Tibial artery (tissue), 4 donors: ENCODE data around the gene EPB41L5.

ENCODE experiments used
- DNase-seq, 2 donors: peaks; one replicate each; pipeline ENCODE4 v3.0.0-alpha.2; 2019
- H3K27ac ChIP-seq, 2 donors: fragments of 200-600 bp; sonication (generic) in 1 of 2; 1 replicate in 1 of 2; 2 replicates in 1 of 2; pipeline ENCODE4 v1.5.1; 2018 to 2019; ENCODE audit warnings: mild to moderate bottlenecking in 1 of 2
- H3K27me3 ChIP-seq, 2 donors: fragments of 200-600 bp; sonication (generic) in 1 of 2; one replicate each; pipeline versions ENCODE4 v1.5.1 to v1.6.0; 2016 to 2019
- H3K36me3 ChIP-seq, 3 donors: fragments of 200-600 bp; sonication (generic) in 2 of 3; one replicate each; pipeline ENCODE4 v1.5.1; 2016 to 2019; ENCODE audit warnings: mild to moderate bottlenecking in 2 of 3
- H3K4me1 ChIP-seq, 4 donors: fragments of 200-600 bp; sonication (generic) in 2 of 4; 1 replicate in 3 of 4; 2 replicates in 1 of 4; pipeline ENCODE4 v1.5.1; 2016 to 2019
- H3K4me3 ChIP-seq, 2 donors: fragments of 200-600 bp; sonication (generic) in 1 of 2; 1 replicate in 1 of 2; 2 replicates in 1 of 2; pipeline ENCODE4 v1.5.1; 2018 to 2019; ENCODE audit warnings: mild to moderate bottlenecking in 2 of 2
- H3K9me3 ChIP-seq, 3 donors: fragments of 200-600 bp; sonication (generic) in 1 of 3; one replicate each; pipeline ENCODE4 v1.5.1; 2016 to 2019
- CTCF ChIP-seq, 2 experiments: fragments of 200-600 bp in 1 of 2; fragments of 450-650 bp in 1 of 2; IDR thresholded peaks; one replicate each; pipeline ENCODE4 v1.5.1; 2017 to 2019; ENCODE audit warnings: antibody characterized with exemption in 2 of 2, mild to moderate bottlenecking in 1 of 2, moderate library complexity in 1 of 2
- intact Hi-C: fragments of 100-400 bp; cut with DNase I; formaldehyde crosslinking; loops from one replicate; pipeline ENCODE4 v1.15.0; 2023; ENCODE audit warnings: low total_unique reads

The EPB41L5 gene

GRCh38 chr2:120108049-120108448 lies 95.2 kb downstream of the EPB41L5 start:
- Histone ChIP-seq H3K4me3 (no peak overlapping the region), H3K9me3 (no peaks in the 10 kb centered on the region), H3K4me1 (peaks cover 0 to 20% (median 12%) of the 10 kb centered on the region in 4 donors), H3K27me3 (no peaks in the 10 kb centered on the region), H3K36me3 (peaks cover 0 to 10% (median 9%) of the 10 kb centered on the region in 3 donors), H3K27ac (peak overlapping the region in 1 of 2 donors; percentile 1)
- intact Hi-C loops, result no loop called here
- no peak for TF ChIP-seq CTCF (IDR thresholded peaks at IDR 0.05)
- peak in 1 of 2 donors; percentile 49 for DNase-seq

GRCh38 chr2:120108749-120109148 lies 95.9 kb downstream of the EPB41L5 start:
- Histone ChIP-seq H3K9me3 (no peaks in the 10 kb centered on the region), H3K4me1 (peaks cover 0 to 20% (median 12%) of the 10 kb centered on the region in 4 donors), H3K27ac (no peak overlapping the region), H3K27me3 (no peaks in the 10 kb centered on the region), H3K4me3 (no peak overlapping the region), H3K36me3 (peaks cover 0 to 10% (median 9%) of the 10 kb centered on the region in 3 donors)
- intact Hi-C loops, result no loop called here
- no peak for TF ChIP-seq CTCF (IDR thresholded peaks at IDR 0.05)
- DNase-seq, result no peak

GRCh38 chr2:120109186-120110061 lies 96.5 kb downstream of the EPB41L5 start:
- Histone ChIP-seq H3K27me3 (no peaks in the 10 kb centered on the region), H3K4me1 (peaks cover 0 to 20% (median 12%) of the 10 kb centered on the region in 4 donors), H3K36me3 (peaks cover 0 to 3% (median 2%) of the 10 kb centered on the region in 3 donors), H3K27ac (no peak overlapping the region), H3K9me3 (no peaks in the 10 kb centered on the region), H3K4me3 (no peak overlapping the region)
- TF ChIP-seq CTCF (IDR thresholded peaks at IDR 0.05), result peak in 1 of 2 experiments; percentile 19
- intact Hi-C loops, result no loop called here
- no peak for DNase-seq

- H3K4me1 ChIP-seq, result peaks cover 0 to 20% (median 12%) of the 10 kb centered on the region in 4 donors
- intact Hi-C loops, result no loop called here
- peak in 1 of 2 experiments; percentile 1 for TF ChIP-seq CTCF (IDR thresholded peaks at IDR 0.05)
- H3K4me3 ChIP-seq, result no peak overlapping the region
- no peak overlapping the region for H3K27ac ChIP-seq
- no peak for DNase-seq
- H3K27me3 ChIP-seq, result no peaks in the 10 kb centered on the region
- H3K36me3 ChIP-seq, result peaks cover 0 to 3% (median 0%) of the 10 kb centered on the region in 3 donors
- no peaks in the 10 kb centered on the region for H3K9me3 ChIP-seq
Measured at GRCh38 chr2:120110062-120110362, 97.1 kb downstream of the EPB41L5 start.

GRCh38 chr2:120110507-120110906 lies 97.6 kb downstream of the EPB41L5 start:
- H3K27ac ChIP-seq, result no peak overlapping the region
- no peaks in the 10 kb centered on the region for H3K27me3 ChIP-seq
- intact Hi-C loops, result no loop called here

More at GRCh38 chr2:120110507-120110906, 97.6 kb downstream of the EPB41L5 start:
- no peak overlapping the region for H3K4me3 ChIP-seq
- H3K9me3 ChIP-seq, result no peaks in the 10 kb centered on the region
- peaks cover 0 to under 1% (median 0%) of the 10 kb centered on the region in 3 donors for H3K36me3 ChIP-seq
- peak in 1 of 2 donors; percentile 25 for DNase-seq
- TF ChIP-seq CTCF (IDR thresholded peaks at IDR 0.05), result no peak
- peaks cover 0 to 20% (median 12%) of the 10 kb centered on the region in 4 donors for H3K4me1 ChIP-seq
